ENCODE data around the gene DMAC1. TPM values are rescaled to one million over a fixed set of nuclear protein-coding genes. Genes with fewer than 3 reads are reported as not detected.

The DMAC1 gene
- polyA plus RNA-seq, 1 donor from 2014 or later = 34.9 TPM

DNA sequence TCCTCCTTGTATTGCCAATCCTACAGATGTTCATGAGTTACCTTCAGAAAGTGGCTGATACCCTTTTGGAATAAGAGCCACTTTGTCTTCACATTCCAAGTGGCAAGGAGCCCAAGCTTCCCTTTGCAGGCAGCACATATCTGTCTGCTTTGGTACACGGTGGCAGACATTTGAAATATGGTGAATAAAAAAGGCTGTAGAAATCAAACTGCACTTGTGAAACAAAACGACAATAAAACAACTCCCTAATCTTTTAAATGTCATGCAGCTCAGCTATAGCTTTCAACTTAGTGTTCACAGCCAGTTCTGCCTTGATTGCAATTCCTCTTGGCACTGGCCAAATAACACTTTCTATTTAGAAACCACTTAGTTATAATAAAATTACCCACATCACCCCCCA, 35.0 kb upstream of the DMAC1 start:
- Histone ChIP-seq H3K4me2 (ENCODE audit: low read length) (no peak overlapping the region), H3K4me3 (ENCODE audit: low read length) (no peak overlapping the region), H3K27me3 (ENCODE audit: insufficient read depth, low read depth, low read length) (no peaks in the 10 kb centered on the region), H3K79me2 (replicated peaks; ENCODE audit: insufficient read depth, low read length) (no peaks in the 10 kb centered on the region), H3K9ac (ENCODE audit: low read length) (no peak overlapping the region), H2AFZ (ENCODE audit: low read depth, low read length) (no peak overlapping the region), H3K36me3 (ENCODE audit: insufficient read depth, low read length) (no peaks in the 10 kb centered on the region), H3K9me2 (ENCODE audit: insufficient read depth, low read length) (no peaks in the 10 kb centered on the region), H3K9me3 (ENCODE audit: low read length) (no peaks in the 10 kb centered on the region), H4K20me1 (ENCODE audit: insufficient read depth) (no peaks in the 10 kb centered on the region), H3K27ac (ENCODE audit: low read length) (no peak overlapping the region), H3F3A (ENCODE audit: insufficient read depth, low read length, poor library complexity, severe bottlenecking) (no peaks in the 10 kb centered on the region)
- TF ChIP-seq RAD21 (conservative IDR thresholded peaks at IDR 0.05) (no peak), SMC3 (conservative IDR thresholded peaks at IDR 0.05; ENCODE audit: poor library complexity) (no peak), EZH2 (IDR thresholded peaks at IDR 0.05; ENCODE audit: borderline replicate concordance, insufficient read depth, low read length, poor library complexity, severe bottlenecking) (no peak), TAF1 (IDR thresholded peaks at IDR 0.05; ENCODE audit: low read depth) (no peak), POLR2AphosphoS5 (IDR thresholded peaks at IDR 0.05) (no peak), MXI1 (conservative IDR thresholded peaks at IDR 0.05; ENCODE audit: poor library complexity, severe bottlenecking) (no peak), EP300 (conservative IDR thresholded peaks at IDR 0.05; ENCODE audit: poor library complexity, severe bottlenecking) (no peak)
- TF ChIP-seq, protein P1, sequence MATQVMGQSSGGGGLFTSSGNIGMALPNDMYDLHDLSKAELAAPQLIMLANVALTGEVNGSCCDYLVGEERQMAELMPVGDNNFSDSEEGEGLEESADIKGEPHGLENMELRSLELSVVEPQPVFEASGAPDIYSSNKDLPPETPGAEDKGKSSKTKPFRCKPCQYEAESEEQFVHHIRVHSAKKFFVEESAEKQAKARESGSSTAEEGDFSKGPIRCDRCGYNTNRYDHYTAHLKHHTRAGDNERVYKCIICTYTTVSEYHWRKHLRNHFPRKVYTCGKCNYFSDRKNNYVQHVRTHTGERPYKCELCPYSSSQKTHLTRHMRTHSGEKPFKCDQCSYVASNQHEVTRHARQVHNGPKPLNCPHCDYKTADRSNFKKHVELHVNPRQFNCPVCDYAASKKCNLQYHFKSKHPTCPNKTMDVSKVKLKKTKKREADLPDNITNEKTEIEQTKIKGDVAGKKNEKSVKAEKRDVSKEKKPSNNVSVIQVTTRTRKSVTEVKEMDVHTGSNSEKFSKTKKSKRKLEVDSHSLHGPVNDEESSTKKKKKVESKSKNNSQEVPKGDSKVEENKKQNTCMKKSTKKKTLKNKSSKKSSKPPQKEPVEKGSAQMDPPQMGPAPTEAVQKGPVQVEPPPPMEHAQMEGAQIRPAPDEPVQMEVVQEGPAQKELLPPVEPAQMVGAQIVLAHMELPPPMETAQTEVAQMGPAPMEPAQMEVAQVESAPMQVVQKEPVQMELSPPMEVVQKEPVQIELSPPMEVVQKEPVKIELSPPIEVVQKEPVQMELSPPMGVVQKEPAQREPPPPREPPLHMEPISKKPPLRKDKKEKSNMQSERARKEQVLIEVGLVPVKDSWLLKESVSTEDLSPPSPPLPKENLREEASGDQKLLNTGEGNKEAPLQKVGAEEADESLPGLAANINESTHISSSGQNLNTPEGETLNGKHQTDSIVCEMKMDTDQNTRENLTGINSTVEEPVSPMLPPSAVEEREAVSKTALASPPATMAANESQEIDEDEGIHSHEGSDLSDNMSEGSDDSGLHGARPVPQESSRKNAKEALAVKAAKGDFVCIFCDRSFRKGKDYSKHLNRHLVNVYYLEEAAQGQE (IDR thresholded peaks at IDR 0.05; ENCODE audit: borderline replicate concordance) = no peak
- TF ChIP-seq, protein P2, sequence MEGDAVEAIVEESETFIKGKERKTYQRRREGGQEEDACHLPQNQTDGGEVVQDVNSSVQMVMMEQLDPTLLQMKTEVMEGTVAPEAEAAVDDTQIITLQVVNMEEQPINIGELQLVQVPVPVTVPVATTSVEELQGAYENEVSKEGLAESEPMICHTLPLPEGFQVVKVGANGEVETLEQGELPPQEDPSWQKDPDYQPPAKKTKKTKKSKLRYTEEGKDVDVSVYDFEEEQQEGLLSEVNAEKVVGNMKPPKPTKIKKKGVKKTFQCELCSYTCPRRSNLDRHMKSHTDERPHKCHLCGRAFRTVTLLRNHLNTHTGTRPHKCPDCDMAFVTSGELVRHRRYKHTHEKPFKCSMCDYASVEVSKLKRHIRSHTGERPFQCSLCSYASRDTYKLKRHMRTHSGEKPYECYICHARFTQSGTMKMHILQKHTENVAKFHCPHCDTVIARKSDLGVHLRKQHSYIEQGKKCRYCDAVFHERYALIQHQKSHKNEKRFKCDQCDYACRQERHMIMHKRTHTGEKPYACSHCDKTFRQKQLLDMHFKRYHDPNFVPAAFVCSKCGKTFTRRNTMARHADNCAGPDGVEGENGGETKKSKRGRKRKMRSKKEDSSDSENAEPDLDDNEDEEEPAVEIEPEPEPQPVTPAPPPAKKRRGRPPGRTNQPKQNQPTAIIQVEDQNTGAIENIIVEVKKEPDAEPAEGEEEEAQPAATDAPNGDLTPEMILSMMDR (IDR thresholded peaks at IDR 0.05; ENCODE audit: poor library complexity, severe bottlenecking) = no peak

DNA sequence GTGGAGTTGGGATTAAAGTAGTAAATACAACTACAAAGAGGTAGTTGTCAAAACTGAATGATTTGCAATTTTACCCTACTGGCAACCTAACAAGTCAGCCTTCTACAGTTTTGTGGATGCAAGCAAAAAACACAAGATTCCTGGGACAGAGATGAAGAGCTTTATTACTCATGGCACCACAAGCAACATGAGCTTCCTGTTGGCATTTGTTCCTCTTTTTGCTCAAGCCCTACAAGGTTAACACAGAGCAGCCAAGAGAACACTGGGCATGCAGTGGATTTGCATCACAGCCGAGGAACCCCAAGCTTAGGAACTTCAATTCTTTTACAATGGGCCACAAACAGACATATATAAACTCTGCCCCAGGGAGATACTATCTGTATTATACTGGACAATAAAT, 28.8 kb upstream of the DMAC1 start:
- H3F3A ChIP-seq (ENCODE audit: insufficient read depth, low read length, poor library complexity, severe bottlenecking) = no peaks in the 10 kb centered on the region
- H3K9me2 ChIP-seq (ENCODE audit: insufficient read depth, low read length) = no peaks in the 10 kb centered on the region
- H3K27ac ChIP-seq (ENCODE audit: low read length) = no peak overlapping the region
- H3K4me2 ChIP-seq (ENCODE audit: low read length) = no peak overlapping the region
- no peaks in the 10 kb centered on the region for H3K9me3 ChIP-seq (ENCODE audit: low read length)
- TF ChIP-seq SMC3 (conservative IDR thresholded peaks at IDR 0.05; ENCODE audit: poor library complexity) (no peak), POLR2AphosphoS5 (IDR thresholded peaks at IDR 0.05) (no peak), EP300 (conservative IDR thresholded peaks at IDR 0.05; ENCODE audit: poor library complexity, severe bottlenecking) (no peak), EZH2 (IDR thresholded peaks at IDR 0.05; ENCODE audit: borderline replicate concordance, insufficient read depth, low read length, poor library complexity, severe bottlenecking) (no peak), MXI1 (conservative IDR thresholded peaks at IDR 0.05; ENCODE audit: poor library complexity, severe bottlenecking) (no peak), TAF1 (IDR thresholded peaks at IDR 0.05; ENCODE audit: low read depth) (no peak), RAD21 (conservative IDR thresholded peaks at IDR 0.05) (no peak)
- TF ChIP-seq, protein P1 (IDR thresholded peaks at IDR 0.05; ENCODE audit: borderline replicate concordance) = no peak
- TF ChIP-seq, protein P2 (IDR thresholded peaks at IDR 0.05; ENCODE audit: poor library complexity, severe bottlenecking) = no peak
- H4K20me1 ChIP-seq (ENCODE audit: insufficient read depth) = no peaks in the 10 kb centered on the region
- no peak overlapping the region for H3K9ac ChIP-seq (ENCODE audit: low read length)
- H3K79me2 ChIP-seq (replicated peaks; ENCODE audit: insufficient read depth, low read length) = no peaks in the 10 kb centered on the region
- no peak overlapping the region for H2AFZ ChIP-seq (ENCODE audit: low read depth, low read length)
- no peaks in the 10 kb centered on the region for H3K27me3 ChIP-seq (ENCODE audit: insufficient read depth, low read depth, low read length)
- H3K36me3 ChIP-seq (ENCODE audit: insufficient read depth, low read length) = no peaks in the 10 kb centered on the region
- H3K4me3 ChIP-seq (ENCODE audit: low read length) = no peak overlapping the region

Measured in neural cell (in vitro differentiated cells).